ENCODE results near the gene ZNF345.

ZNF345 gene

DNA sequence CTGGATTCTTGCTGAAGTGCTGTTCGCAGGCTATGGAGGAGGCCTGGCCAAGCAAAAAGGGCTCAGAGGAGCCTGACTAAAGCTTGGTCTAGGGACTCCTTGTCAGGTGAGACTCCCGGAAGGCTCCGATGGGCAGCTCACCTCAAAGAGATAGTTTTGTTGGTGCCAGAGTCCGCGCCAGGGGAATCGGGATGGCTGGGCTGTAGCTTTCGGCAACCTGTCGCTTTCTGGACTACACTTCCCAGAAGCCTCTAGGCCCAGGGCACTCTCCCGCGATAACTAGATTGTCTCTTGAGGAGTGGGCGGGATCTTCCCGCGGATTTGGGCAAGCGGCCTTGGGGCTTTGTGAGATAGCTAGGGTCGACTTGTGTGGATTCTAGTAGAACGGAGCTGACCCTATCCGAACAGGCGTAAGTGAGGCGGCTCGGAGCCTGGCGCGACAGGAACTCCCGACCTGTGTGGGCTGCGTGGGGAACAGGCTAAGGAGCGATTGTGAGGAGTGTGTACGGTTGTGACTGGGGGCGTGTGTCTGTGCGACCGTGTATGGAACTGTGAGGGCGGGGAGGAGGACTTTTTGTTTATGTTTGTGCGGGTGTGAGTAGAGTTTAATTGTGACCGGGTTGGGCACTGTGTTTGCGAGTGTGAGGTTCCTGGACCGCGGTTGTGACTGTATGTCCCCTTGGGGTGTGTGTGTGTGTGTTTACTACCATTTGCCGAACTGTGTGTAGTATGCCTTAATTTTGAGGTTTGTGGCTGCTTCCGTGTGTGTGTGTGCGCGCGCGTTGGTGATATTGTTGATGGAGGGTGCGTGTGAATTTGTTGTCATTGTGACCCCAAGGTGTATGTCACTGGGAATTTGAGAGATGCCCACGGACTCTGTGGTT, at the start of gene ZNF345:
Gene ZNF345 (plus strand): TSS at position 318 of the 884 bp plus-strand sequence. CDS start 25,955 bp downstream, outside the sequence.
- peak; percentile 95 to 98 (median 97) for DNase-seq

DNA sequence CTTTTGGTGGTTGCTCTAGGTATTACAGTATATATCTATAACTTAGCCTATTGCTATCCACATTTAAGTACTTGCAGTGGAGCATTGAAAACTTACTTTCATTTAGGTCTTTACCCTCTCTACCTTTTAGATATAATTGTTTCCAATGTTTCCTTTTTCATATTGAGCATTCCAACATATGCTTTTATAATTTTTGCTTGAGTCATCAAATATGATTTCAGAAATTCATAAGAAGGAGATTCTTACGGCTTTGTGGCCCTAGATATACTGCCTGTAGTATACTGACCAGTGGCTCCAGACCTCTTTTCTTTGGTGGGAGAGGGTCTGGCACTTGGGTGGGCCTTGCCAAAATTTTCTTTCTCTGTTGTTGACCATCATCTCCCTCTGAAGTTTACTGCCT, 45.3 kb upstream of the ZNF345 start:
- DNase-seq, result no peak

DNA sequence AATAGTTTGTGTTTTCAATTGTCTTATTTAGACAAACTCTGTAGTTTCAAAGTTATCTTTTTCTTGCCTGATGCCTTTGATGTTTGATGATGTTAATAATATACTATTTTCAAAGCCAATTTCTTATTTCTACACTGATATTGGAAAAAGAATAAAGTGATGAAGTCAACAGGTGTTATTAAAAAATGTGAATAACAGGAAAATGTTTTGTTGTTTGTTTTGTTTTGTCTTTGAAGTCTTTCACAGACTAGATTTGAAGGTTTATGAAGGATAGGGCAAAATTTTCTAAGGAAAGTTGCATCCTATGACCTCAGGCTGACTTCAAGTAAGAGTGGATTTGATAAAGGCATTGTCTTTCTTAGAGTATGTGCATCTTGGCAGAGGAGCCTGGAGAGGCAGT, 43.6 kb upstream of the ZNF345 start:
- no peak for DNase-seq

DNA sequence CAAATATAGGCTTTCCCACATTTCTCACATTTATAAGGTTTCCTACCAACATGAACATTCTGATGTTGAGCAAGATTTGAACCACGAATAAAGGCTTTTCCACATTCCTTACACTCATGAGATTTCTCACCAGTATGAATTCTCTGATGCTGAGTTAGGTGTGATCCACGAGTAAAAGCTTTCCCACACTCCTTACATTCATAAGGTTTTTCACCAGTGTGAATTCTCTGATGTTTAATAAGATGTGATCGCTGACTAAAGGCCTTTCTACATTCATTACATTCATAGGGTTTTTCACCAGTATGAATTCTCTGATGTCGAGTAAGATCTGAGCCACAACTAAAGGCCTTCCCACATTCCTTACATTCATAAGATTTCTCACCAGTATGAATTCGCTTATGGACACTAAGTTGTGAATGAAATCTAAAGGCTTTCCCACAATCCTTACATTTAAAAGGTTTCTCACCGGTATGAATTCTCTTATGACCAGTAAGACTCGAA, 31.5 kb upstream of the ZNF345 start:
- DNase-seq, result no peak

DNA sequence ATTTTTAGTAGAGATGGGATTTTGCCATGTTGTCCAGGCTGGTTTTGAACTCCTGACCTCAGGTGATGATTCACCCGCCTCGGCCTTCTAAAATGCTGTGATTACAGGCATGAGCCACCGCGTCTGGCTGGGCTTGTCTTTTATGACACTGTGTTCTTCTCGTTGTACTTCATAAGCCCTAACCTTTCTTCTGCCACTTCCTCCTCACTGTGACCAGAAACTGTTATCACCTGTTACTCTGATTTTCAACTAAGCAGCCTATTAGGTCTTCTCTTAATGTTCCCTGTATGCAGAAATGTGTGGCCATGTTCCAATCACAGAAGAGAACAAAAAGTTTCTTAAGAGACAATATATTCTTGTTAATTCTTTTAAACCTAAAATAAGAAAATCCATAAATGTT, 28.9 kb upstream of the ZNF345 start:
- no peak for DNase-seq

DNA sequence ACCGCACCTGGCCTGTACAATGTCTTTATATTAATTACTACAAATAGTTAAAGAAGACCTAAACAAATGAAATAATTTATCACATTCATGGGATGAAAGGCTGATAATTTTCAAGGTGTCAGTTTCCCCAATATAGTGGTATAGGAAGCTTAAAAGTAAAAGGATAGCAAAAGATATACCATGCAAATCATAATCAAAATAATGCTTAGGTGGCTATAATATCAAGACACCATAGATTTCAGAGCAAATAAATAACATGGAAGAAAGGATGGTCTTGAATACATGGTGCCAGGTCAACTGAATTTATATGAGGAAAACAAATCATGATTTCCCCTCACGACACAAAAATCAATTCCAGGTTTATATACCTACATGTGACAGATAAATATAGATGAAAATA, 17.2 kb upstream of the ZNF345 start:
- DNase-seq, result no peak

DNA sequence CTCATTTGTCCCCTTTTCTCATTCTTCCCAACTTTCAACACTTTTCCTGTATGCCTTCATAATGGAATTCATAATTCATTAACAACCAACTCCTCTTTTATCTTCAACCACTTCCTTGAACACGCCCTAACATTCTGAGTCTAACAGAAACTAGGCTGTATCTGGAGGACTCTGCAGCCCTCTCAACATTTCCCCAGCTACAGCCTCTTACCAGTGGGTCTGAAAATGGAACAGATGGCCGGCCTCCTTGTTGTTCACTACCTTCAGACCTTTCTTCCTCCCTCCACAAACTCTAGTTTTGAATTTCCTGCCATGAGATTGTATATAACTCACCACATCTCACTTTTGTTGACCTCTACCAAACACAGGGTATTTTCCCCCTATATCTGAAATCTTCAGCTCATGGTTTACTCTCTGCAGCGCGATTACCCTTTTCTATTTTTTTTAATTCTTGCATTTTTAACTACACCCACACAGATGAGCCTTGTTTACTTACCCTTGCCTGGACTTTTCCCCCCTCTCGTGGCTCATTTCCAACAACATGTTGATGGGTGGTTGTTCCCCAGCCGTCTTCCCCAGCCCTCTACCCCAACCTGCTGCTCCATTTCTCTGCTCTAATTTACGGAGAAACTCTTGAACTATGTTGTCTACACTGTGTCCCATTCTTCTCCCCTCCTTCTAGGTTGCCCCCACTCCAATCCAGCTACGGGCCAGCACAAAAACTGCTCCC, 13.3 kb upstream of the ZNF345 start:
- peak in 2 of 3 experiments; percentile 18 for DNase-seq

DNA sequence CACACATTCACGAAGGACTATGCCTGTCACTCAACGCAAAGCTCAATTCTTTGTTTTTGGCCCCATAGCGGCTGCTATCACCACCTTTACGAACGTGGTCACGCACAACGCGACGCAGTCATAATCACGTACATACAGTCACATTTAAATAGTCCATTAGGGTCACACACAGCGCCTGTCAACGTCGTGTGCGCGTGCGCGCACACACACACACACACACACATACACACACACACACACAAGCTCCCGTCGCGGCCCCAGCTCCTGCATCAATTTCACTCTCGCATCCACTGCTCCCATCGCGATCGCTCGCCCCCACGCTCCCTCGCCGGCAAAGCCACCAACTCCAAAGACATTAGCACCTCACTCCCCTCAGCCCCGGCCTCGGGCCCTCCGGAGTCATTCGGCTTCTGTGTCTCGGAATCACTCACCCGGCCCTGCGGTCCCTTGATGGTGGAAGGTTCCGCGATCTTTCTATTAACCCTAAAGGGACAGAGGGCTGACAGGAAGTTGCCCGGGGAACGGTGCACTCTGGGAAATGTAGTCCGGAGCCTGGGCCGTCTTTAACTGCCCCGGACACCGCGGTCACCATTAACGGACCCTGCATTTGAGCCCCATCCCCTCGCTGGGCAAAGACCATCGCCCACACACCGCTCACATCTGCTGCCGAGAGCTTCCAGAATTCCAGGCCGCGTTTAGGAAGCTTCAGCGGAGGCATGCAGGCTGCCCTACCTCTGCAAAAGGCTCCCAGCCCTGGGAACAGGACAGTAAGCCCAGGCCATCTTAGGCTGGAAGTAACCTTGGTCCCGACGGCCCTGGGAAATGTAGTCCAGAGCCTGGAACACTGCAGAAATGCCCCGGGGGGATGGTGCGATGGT, 12.5 kb upstream of the ZNF345 start, which contains the start of gene ZNF790:
Gene ZNF790 (minus strand): TSS at position 482 of the 878 bp plus-strand sequence. CDS start 12,768 bp downstream, outside the sequence.
- peak; percentile 87 to 92 (median 91) for DNase-seq

DNA sequence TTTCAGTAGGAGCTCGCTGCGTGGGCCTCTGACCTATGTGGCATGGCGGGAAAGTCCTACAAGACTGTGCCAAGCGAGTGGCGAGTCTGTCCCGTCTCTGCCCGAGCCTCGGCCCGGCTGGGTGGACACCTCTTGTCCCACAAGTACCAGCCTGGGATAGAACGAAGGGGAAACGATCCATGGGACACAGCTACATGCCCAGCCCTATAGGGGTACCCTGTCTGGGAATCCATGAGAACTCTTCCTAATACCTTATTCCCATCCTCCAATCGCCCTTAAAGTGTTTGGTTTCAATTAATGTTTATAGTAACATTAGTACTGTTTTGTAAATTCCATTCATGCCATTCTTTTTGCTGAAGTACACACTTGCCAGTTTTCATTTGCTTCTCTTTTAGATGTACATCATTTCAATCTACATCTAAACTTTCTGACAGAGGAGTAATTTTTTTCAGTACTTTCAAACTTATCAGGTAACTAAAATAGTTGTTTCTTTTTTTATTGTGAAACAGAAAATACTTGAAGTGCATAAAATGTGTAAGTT, 11.8 kb upstream of the ZNF345 start:
- DNase-seq, result no peak

DNA sequence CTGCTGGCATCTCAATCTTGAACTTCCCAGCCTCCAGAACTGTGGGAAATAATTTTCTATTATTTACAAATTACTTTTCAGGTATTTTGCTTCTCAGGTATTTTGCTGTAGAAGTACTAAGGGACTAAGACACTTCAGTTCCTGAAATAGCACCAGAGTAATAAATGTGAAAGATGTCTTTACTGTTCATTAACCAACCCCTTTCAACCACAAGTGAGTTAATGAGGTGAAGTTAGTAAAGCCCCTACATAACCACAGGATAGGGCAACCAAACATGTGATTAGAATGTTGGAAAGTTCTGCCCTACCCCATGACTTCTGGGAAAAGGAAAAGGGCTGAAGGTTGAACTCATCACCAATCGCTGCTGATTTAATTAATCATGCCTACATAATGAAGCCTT, 2.7 kb upstream of the ZNF345 start:
- no peak for DNase-seq

DNA sequence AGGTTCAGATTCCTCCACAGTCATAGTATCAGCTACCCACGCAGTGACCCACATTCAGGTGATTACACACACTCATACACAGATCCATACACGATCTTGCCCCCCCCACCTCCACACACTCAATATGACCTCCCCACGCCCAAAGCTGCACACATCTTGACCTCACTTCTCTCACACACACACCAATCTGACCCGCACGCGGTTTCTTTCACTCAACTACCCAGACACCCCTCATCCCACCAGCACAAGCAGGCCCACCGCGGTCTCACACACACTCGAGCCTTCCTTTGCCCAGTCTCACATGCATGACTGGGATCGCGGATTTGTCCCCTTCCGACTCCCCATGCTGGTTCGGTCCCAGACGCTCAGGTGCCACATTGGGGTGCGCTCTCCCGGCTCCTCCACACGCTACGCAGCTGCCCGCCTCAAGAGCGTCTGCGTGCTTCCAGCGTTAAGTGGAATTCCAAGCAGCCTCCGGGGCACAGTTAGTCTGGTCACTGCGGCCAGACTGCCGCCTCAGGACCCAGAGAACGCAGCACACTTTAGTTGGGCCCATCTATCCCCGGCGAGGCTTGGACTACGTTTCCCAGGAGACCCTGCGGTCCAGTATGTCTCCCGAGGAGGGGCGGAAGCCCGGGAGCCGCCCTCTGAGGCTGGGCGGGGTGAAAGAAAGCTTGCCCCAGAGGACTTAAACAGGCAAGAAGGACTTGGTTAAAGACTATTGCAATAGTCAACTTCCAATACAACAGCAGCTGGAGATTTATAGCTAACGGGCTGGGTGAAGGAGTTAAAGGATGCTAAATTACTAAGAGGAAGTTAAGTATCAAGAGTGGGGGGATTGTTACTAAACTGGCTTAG, 746 bp upstream of the ZNF345 start:
- DNase-seq, result peak; percentile 89 to 92 (median 91)

DNA sequence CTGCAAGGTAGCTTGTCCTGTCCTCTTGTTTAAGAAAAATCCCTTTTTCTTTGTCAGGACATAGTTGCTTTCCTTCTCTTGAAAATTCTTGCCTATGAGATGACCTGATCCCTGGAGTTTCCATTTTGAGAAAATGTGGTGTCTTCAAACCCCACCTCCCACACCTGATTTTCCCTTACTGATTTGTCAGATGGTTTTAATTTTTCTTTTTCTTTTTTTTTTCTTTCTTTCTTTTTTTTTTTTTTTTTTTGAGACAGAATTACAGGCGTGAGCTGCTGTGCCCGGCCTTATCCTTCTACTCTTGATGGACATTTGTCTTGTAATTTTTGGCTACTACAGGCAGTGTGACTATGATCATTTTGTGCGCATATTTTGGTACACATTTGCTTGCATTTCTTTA, 1.2 kb downstream of the ZNF345 start:
- DNase-seq, result no peak

DNA sequence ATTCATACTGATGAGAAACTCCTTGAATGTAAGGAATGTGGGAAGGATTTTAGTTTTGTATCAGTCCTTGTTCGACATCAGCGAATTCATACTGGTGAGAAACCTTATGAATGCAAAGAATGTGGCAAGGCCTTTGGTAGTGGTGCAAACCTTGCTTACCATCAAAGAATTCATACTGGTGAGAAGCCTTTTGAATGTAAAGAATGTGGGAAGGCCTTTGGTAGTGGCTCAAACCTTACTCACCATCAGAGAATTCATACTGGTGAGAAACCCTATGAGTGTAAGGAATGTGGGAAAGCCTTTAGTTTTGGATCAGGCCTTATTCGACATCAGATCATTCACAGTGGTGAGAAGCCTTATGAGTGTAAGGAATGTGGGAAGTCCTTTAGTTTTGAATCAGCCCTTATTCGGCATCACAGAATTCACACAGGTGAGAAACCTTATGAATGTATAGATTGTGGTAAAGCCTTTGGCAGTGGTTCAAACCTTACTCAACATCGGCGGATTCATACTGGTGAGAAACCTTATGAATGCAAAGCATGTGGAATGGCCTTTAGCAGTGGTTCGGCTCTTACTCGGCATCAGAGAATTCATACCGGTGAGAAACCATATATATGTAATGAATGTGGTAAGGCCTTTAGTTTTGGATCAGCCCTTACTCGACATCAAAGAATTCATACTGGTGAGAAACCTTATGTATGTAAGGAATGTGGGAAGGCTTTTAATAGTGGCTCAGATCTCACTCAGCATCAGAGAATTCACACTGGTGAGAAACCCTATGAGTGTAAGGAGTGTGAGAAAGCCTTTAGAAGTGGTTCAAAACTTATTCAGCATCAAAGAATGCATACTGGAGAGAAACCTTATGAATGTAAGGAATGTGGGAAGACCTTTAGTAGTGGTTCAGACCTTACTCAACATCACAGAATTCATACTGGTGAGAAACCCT, 26.6 kb downstream of the ZNF345 start:
- no peak for DNase-seq

DNA sequence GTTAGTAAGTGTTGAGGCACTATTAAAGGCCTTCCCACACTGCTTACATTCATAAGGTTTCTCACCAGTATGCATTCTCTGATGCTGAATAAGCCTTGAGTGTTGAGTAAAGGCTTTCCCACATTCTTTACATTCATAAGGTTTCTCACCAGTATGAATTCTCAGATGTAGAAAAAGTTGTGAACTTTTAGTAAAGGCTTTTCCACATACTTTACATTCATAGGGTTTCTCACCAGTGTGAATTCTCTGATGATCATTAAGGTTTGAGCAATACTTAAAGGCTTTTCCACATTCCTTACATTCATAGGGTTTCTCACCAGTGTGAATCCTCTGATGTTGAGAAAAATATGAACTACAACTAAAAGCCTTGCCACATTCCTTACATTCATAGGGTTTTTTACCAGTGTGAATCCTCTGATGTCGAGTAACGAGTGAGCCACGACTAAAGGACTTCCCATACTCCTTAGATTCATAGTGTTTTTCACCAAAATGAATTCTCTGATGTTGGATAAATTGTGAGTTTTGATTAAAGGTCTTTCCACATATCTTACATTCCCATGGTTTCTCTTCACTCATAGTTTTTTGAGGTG, 41.2 kb downstream of the ZNF345 start:
- no peak for DNase-seq

DNA sequence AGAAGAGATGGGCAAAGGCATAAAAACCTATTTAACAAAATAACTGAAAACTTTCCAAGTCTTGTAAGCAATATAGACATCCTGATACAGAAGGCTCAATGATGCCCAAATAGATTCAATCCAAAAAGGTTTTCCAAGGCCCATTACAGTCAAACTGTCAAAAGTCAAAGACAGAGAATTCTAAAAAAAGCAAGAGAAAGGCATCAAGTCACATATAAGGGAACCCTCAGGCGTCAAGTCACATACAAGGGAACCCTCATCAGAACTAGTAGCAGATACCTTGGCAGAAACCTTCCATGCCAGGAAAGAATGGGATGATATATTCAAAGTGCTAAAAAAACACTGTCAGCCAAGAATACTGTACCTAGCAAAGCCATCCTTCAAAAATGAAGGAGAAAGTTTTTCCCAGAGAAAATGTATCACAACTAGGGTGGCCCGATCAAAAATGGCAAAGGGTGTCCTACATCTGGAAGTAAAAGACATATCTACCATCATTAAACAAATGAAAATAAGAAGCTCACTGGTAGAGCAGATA, 44.2 kb downstream of the ZNF345 start:
- no peak for DNase-seq

DNA sequence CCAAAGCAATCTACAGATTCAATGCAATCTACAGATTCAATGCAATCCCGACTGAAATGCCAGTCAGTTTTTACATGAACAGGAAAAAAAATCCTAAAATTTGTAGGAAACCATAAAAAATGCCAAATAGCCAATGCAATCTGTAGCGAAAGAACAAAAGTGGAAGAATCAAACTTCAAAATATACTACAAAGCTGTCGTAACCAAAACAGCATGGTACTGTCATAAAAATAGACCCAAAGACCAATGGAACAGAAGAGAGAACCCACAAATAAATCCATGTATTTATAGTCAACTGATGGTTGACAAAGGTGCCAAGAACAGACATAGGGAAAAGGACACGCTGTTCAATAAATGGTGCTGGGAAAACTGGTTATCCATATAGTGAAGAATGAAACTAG, 47.7 kb downstream of the ZNF345 start:
- no peak for DNase-seq

DNA sequence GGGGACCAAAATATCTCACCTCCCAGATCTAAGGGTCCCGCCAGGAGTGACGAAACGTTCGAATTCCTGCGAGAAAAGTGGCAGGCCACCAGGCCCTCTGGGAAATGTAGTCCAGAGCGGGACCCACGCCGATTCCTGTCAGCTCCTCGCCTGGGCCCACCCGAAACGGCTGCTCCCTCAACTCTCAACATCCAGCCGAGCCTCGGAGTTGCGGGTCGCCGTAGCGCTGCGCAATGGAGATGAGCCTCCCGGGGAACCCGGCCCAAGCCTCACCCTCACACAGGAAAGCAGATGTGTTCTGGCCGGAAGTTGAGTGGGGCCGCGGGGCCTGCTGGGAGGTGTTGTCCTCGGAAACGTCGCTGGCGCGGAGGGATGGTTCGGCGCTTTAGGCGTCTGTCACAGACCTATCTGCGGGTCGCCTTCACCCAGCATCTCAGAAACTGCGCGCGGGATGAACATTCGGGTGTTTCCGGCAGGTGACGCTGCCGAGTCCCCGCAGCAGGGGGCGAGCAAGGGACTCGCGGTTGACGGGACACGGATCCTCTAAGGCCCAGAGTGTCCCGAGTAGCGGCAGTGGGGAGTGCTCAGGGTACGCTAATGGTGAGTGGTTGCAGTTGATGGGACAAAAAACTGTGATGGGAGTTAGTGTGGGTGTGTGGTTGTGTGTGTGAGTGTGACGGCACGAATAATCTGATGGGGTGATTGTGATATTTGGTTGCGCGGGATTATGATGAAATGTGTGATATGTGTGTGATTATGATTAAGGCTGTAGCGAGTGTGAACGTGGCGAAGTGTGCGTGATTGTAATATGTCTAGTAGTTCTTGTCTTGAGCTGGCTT, 65.5 kb downstream of the ZNF345 start, which contains the start of the genes ZNF568 and ZNF829:
Gene ZNF568 (plus strand): TSS at position 341 of the 839 bp plus-strand sequence. CDS start 6,439 bp downstream, outside the sequence.
Gene ZNF829 (minus strand): TSS at position 300 of the 839 bp plus-strand sequence. CDS start 1,124 bp downstream, outside the sequence.
- DNase-seq, result peak; percentile 85 to 88 (median 87)

DNA sequence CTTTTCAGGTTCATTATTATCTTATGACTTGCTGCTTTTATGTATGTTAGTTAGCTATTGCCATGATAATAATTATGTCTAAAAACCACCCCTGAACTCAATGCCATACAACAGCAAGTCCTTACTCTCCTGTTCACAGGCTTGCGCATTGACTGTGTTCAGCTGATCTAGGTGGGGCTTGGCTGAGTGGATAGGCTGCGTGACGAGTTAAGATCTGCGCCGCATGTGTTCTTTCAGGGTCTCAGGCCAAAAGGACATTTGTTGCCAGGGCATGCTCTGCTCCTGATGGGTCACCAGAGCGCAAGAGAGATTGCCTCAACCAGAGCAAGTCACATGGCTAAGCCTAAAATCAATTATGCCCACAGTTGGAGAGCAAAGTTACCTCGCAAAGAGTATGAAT, 66.3 kb downstream of the ZNF345 start:
- DNase-seq, result peak in 2 of 3 experiments; percentile 8 to 27
